HepG2 (cell line): ENCODE results near the gene RUSF1. TPM values are rescaled to one million over a fixed set of nuclear protein-coding genes. Genes with fewer than 3 reads are reported as not detected.

Experiments
- CENPT ChIP-seq: sonication (generic); formaldehyde crosslinking; IDR thresholded peaks from 2 replicates; pipeline ENCODE4 v1.8.0; 2022; ENCODE audit warnings: low read depth, mild to moderate bottlenecking, moderate library complexity, missing genetic modification reagents
- CHCHD3 ChIP-seq: sonication (generic); formaldehyde crosslinking; IDR thresholded peaks from 2 replicates; pipeline ENCODE4 v1.8.0; 2022; ENCODE audit warnings: mild to moderate bottlenecking, missing genetic modification reagents, moderate library complexity
- GPN1 ChIP-seq: sonication (generic); formaldehyde crosslinking; IDR thresholded peaks from 2 replicates; pipeline ENCODE4 v1.5.1; 2020; ENCODE audit warnings: missing genetic modification reagents, borderline replicate concordance
- HES4 ChIP-seq: sonication (generic); formaldehyde crosslinking; IDR thresholded peaks from 2 replicates; pipeline ENCODE4 v1.9.0; 2021; ENCODE audit warnings: mild to moderate bottlenecking, missing genetic modification reagents, borderline replicate concordance
- KLF13 ChIP-seq: sonication (generic); formaldehyde crosslinking; IDR thresholded peaks from 2 replicates; pipeline ENCODE4 v1.4.0; 2020; ENCODE audit warnings: mild to moderate bottlenecking, missing genetic modification reagents
- MIER2 ChIP-seq: IDR thresholded peaks from 2 replicates; pipeline ENCODE4 v1.6.1; 2016; ENCODE audit warnings: missing biosample characterization, missing genetic modification reagents
- SMC3 ChIP-seq: IDR thresholded peaks from 2 replicates; pipeline ENCODE4 v1.6.1; 2011; ENCODE audit warnings: low read length, improper control_type of control experiment
- STAT5B ChIP-seq: sonication (generic); formaldehyde crosslinking; IDR thresholded peaks from 2 replicates; pipeline ENCODE4 v1.4.0; 2020; ENCODE audit warnings: missing genetic modification reagents
- ZMAT3 ChIP-seq: sonication (generic); formaldehyde crosslinking; conservative IDR thresholded peaks from 2 replicates; pipeline ENCODE4 v1.7.0; 2021; ENCODE audit warnings: missing genetic modification reagents
- ZNF34 ChIP-seq: sonication (generic); formaldehyde crosslinking; IDR thresholded peaks from 2 replicates; pipeline ENCODE4 v1.4.0; 2020; ENCODE audit warnings: mild to moderate bottlenecking, missing genetic modification reagents, borderline replicate concordance
- ZNF761 ChIP-seq: sonication (generic); formaldehyde crosslinking; conservative IDR thresholded peaks from 2 replicates; pipeline ENCODE4 v1.4.0; 2020; ENCODE audit warnings: mild to moderate bottlenecking, missing genetic modification reagents
- polyA plus RNA-seq, 8 experiments: library from polyadenylated mRNA; depleted of rRNA in 3 of 8; stranded (reverse) in 7 of 8; unstranded in 1 of 8; fragments of >200 nt; fragmentation: Illumina TruSeq in 4 of 8; extraction: Trizol in 4 of 8; gene quantifications; 2 replicates each; pipeline versions ENCODE4 v1.2.1 to v1.2.3, GENCODE V29; 2011 to 2016; ENCODE audit warnings: low read depth in 4 of 8, missing spikeins in 1 of 8, mixed read lengths in 1 of 8; ENCODE audit not compliant: insufficient read depth in 1 of 8
- total RNA-seq, 5 experiments: library from RNA; depleted of rRNA; stranded (reverse); fragments of >200 nt; fragmentation: Illumina TruSeq; extraction: Trizol; gene quantifications; 2 replicates each; pipeline ENCODE4 v1.2.3, GENCODE V29; 2016; ENCODE audit warnings: low read depth in 1 of 5
- TF ChIP-seq, protein P1 (sequence below): sonication (generic); formaldehyde crosslinking; IDR thresholded peaks from 2 replicates; pipeline ENCODE4 v1.4.0; 2020; ENCODE audit warnings: missing genetic modification reagents
- TF ChIP-seq, protein P2 (sequence below): sonication (generic); formaldehyde crosslinking; conservative IDR thresholded peaks from 2 replicates; pipeline ENCODE4 v1.4.0; 2020; ENCODE audit warnings: missing genetic modification reagents
- TF ChIP-seq, protein P3 (sequence below): IDR thresholded peaks from 2 replicates; pipeline ENCODE4 v1.6.1; 2016; ENCODE audit warnings: low read depth, control low read depth
- TF ChIP-seq, protein P4 (sequence below): sonication (generic); formaldehyde crosslinking; IDR thresholded peaks from 2 replicates; pipeline ENCODE4 v1.8.1; 2022; ENCODE audit warnings: mild to moderate bottlenecking, missing genetic modification reagents

The RUSF1 gene
- total and polyA plus RNA-seq, 2 of the 13 experiments (the other 11 are each of a cell fraction or from before 2014, with no cell fraction given): 40.8 to 50.2 TPM

DNA sequence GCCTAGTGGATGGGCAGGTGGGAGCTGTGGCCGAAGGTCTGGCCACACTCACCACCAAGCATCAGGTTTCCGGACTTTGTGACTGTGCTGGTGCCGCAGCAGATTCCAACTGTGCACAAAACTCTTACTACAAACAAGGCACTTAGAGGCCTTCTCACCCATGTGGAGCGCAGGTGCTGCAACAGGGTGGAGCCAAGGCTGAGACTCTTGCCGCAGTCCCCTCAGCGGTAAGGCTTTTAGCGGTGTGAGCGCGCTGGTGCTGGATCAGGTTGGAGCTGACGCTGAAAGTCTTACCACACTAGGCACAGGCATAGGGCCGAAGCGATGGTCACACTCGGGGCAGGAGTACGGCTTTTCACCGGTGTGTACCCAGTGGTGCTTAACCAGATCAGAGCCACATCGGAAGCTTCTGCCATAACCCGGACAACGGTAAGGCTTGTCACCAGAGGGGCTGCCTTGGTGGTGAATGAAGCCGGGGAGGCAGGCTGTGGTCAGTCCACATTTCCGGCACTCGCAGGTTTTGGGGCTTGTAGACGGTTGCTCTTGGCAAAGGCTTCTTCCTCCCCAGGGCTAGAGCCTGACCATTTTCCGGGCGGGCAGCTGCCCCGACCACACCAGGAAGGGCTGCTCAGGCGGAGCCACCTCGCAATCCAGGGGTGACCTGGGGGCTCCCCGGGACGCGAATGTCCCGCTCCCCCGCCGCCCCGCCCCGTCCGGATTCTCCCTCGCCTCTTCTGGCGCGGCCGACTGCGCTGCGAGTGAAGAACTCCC lies 49.9 kb downstream of the RUSF1 start (continued):
- TF ChIP-seq, protein P1, sequence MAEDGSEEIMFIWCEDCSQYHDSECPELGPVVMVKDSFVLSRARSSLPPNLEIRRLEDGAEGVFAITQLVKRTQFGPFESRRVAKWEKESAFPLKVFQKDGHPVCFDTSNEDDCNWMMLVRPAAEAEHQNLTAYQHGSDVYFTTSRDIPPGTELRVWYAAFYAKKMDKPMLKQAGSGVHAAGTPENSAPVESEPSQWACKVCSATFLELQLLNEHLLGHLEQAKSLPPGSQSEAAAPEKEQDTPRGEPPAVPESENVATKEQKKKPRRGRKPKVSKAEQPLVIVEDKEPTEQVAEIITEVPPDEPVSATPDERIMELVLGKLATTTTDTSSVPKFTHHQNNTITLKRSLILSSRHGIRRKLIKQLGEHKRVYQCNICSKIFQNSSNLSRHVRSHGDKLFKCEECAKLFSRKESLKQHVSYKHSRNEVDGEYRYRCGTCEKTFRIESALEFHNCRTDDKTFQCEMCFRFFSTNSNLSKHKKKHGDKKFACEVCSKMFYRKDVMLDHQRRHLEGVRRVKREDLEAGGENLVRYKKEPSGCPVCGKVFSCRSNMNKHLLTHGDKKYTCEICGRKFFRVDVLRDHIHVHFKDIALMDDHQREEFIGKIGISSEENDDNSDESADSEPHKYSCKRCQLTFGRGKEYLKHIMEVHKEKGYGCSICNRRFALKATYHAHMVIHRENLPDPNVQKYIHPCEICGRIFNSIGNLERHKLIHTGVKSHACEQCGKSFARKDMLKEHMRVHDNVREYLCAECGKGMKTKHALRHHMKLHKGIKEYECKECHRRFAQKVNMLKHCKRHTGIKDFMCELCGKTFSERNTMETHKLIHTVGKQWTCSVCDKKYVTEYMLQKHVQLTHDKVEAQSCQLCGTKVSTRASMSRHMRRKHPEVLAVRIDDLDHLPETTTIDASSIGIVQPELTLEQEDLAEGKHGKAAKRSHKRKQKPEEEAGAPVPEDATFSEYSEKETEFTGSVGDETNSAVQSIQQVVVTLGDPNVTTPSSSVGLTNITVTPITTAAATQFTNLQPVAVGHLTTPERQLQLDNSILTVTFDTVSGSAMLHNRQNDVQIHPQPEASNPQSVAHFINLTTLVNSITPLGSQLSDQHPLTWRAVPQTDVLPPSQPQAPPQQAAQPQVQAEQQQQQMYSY (CRISPR knock-in tag): no peak
- TF ChIP-seq GPN1 (CRISPR knock-in tag) (no peak), CHCHD3 (CRISPR knock-in tag) (no peak; the same call in none of the 2 replicates), ZNF761 (no peak; the same call in 1 of the 2 replicates), STAT5B (CRISPR knock-in tag) (no peak), MIER2 (CRISPR knock-in tag) (peak; percentile 71; the same call in 1 of the 2 replicates), KLF13 (CRISPR knock-in tag) (peak; percentile 20), ZMAT3 (CRISPR knock-in tag) (peak; percentile 76; the same call in 1 of the 2 replicates), CENPT (CRISPR knock-in tag) (no peak), SMC3 (peak; percentile 26), HES4 (peak; percentile 73; the same call in 1 of the 2 replicates), ZNF34 (CRISPR knock-in tag) (peak; percentile 29; the same call in 1 of the 2 replicates)
- TF ChIP-seq, protein P2, sequence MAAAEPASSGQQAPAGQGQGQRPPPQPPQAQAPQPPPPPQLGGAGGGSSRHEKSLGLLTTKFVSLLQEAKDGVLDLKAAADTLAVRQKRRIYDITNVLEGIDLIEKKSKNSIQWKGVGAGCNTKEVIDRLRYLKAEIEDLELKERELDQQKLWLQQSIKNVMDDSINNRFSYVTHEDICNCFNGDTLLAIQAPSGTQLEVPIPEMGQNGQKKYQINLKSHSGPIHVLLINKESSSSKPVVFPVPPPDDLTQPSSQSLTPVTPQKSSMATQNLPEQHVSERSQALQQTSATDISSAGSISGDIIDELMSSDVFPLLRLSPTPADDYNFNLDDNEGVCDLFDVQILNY (CRISPR knock-in tag): no peak; the same call in 1 of the 2 replicates
- TF ChIP-seq, protein P3, sequence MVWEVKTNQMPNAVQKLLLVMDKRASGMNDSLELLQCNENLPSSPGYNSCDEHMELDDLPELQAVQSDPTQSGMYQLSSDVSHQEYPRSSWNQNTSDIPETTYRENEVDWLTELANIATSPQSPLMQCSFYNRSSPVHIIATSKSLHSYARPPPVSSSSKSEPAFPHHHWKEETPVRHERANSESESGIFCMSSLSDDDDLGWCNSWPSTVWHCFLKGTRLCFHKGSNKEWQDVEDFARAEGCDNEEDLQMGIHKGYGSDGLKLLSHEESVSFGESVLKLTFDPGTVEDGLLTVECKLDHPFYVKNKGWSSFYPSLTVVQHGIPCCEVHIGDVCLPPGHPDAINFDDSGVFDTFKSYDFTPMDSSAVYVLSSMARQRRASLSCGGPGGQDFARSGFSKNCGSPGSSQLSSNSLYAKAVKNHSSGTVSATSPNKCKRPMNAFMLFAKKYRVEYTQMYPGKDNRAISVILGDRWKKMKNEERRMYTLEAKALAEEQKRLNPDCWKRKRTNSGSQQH: peak; percentile 86; the same call in 1 of the 2 replicates
- TF ChIP-seq, protein P4, sequence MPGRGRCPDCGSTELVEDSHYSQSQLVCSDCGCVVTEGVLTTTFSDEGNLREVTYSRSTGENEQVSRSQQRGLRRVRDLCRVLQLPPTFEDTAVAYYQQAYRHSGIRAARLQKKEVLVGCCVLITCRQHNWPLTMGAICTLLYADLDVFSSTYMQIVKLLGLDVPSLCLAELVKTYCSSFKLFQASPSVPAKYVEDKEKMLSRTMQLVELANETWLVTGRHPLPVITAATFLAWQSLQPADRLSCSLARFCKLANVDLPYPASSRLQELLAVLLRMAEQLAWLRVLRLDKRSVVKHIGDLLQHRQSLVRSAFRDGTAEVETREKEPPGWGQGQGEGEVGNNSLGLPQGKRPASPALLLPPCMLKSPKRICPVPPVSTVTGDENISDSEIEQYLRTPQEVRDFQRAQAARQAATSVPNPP (CRISPR knock-in tag): peak; percentile 87; the same call in 1 of the 2 replicates
